SU-DHL-6 (cell line): ENCODE results near the gene INO80.

Experiments
- H2AFZ ChIP-seq: fragments of 200-600 bp; sonication (generic); 2 replicates; pipeline ENCODE4 v1.6.1; 2014; ENCODE audit warnings: low read depth, mild to moderate bottlenecking, moderate library complexity, mixed read lengths, antibody characterized with exemption, low read length; ENCODE audit not compliant: severe bottlenecking
- H3F3A ChIP-seq: fragments of 200-600 bp; shearing (Covaris generic); 2 replicates; pipeline ENCODE4 v1.6.0; 2016; ENCODE audit warnings: antibody characterized with exemption, mild to moderate bottlenecking; ENCODE audit not compliant: insufficient read depth
- H3K27ac ChIP-seq: fragments of 200-600 bp; sonication (generic); 2 replicates; pipeline ENCODE4 v1.5.1; 2016; ENCODE audit warnings: low read depth, mild to moderate bottlenecking, low read length, moderate library complexity, mixed read lengths
- H3K27me3 ChIP-seq: fragments of 200-600 bp; sonication (generic), shearing (Covaris generic); 2 replicates; pipeline ENCODE4 v1.6.0; 2014; ENCODE audit warnings: mild to moderate bottlenecking, low read length
- H3K36me3 ChIP-seq: fragments of 200-600 bp; sonication (generic); 2 replicates; pipeline ENCODE4 v1.6.1; 2014; ENCODE audit warnings: mild to moderate bottlenecking, low read length, mixed read lengths
- H3K4me2 ChIP-seq: fragments of 300-600, 200-600 bp; shearing (Covaris generic), sonication (generic); 2 replicates; pipeline ENCODE4 v1.6.0; 2014; ENCODE audit warnings: low read length, low read depth, mild to moderate bottlenecking; ENCODE audit not compliant: poor library complexity, severe bottlenecking
- H3K4me3 ChIP-seq: fragments of 200-600 bp; sonication (generic); 2 replicates; pipeline ENCODE4 v1.5.1; 2014; ENCODE audit warnings: antibody characterized with exemption, low read length, mild to moderate bottlenecking, mixed read lengths; ENCODE audit not compliant: insufficient read depth, poor library complexity, severe bottlenecking
- H3K79me2 ChIP-seq: fragments of 200-600 bp; sonication (generic); 2 replicates; pipeline ENCODE4 v1.6.1; 2014; ENCODE audit warnings: mild to moderate bottlenecking, low read length, moderate library complexity; ENCODE audit not compliant: insufficient read depth
- H3K9ac ChIP-seq: fragments of 200-600 bp; sonication (generic); 2 replicates; pipeline ENCODE4 v1.7.0; 2014; ENCODE audit warnings: mild to moderate bottlenecking, low read length
- H3K9me2 ChIP-seq: fragments of 200-600 bp; sonication (generic); replicated peaks from 2 replicates; pipeline ENCODE4 v1.6.1; 2014; ENCODE audit warnings: low read length; ENCODE audit not compliant: insufficient read depth
- H3K9me3 ChIP-seq: fragments of 200-600 bp; sonication (generic); 2 replicates; pipeline ENCODE4 v1.6.1; 2014; ENCODE audit warnings: low read length, mixed read lengths; ENCODE audit not compliant: insufficient read depth
- H4K20me1 ChIP-seq: fragments of 200-600 bp; sonication (generic); 2 replicates; pipeline ENCODE4 v1.6.1; 2014; ENCODE audit warnings: low read depth, mild to moderate bottlenecking, antibody characterized with exemption, low read length, moderate library complexity, mixed read lengths
- EZH2phosphoT487 ChIP-seq: fragments of 200-600 bp; sonication (generic), shearing (Covaris generic); conservative IDR thresholded peaks from 2 replicates; pipeline ENCODE4 v1.6.1; 2018; ENCODE audit warnings: mild to moderate bottlenecking, antibody characterized with exemption, low read length, moderate library complexity, mixed read lengths
- TF ChIP-seq, protein P1 (sequence below): fragments of 200-600 bp; sonication (generic); IDR thresholded peaks from one replicate; pipeline ENCODE4 v1.5.1; 2017; ENCODE audit warnings: antibody characterized with exemption, mild to moderate bottlenecking, low read length, moderate library complexity; ENCODE audit not compliant: insufficient read depth, poor library complexity, severe bottlenecking

The INO80 gene

DNA sequence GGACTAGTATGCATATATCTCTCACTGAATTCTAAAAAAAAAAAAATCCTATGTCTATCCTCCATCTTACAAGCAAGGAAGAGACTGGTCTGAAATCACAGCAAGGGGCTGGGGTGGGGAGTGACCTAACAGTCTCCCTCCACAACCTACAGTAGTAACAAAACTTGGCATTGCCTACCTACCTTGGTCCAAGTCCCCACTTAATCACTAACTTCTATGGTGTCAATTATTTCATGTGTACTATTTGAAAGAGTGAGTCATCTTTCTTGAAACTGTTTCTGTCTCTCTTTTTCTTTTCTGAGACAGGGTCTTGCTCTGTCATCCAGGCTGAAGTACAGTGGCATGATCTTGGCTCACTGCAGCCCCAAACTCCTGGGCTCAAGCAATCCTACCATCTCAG, 126.0 kb downstream of the INO80 start:
- Histone ChIP-seq H3K36me3 (peaks cover 12% of the 10 kb centered on the region; the same call in 1 of the 2 replicates), H3K27ac (no peak overlapping the region)
- no peak for TF ChIP-seq EZH2phosphoT487
- TF ChIP-seq, protein P1, sequence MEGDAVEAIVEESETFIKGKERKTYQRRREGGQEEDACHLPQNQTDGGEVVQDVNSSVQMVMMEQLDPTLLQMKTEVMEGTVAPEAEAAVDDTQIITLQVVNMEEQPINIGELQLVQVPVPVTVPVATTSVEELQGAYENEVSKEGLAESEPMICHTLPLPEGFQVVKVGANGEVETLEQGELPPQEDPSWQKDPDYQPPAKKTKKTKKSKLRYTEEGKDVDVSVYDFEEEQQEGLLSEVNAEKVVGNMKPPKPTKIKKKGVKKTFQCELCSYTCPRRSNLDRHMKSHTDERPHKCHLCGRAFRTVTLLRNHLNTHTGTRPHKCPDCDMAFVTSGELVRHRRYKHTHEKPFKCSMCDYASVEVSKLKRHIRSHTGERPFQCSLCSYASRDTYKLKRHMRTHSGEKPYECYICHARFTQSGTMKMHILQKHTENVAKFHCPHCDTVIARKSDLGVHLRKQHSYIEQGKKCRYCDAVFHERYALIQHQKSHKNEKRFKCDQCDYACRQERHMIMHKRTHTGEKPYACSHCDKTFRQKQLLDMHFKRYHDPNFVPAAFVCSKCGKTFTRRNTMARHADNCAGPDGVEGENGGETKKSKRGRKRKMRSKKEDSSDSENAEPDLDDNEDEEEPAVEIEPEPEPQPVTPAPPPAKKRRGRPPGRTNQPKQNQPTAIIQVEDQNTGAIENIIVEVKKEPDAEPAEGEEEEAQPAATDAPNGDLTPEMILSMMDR = no peak

DNA sequence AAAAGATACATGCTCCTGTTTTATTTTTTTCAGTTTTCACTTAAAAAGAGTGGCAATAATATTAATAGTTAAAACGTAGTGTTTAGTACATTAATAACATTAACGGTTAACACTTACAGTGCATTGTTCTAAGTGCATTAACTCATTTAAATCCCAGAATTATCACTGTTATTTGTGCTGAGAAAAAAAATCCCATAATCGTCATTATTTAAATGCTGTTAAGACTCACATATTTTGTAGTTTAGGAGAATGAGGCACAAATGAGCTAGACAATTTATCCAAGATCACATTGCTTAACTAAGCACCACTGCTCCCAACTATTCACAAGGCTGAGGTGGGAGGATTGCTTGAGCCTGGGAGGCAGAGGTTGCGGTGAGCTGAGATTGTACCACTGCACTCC, 127.9 kb downstream of the INO80 start:
- Histone ChIP-seq H3K4me3 (no peak overlapping the region), H3K79me2 (no peaks in the 10 kb centered on the region), H3K27me3 (no peaks in the 10 kb centered on the region), H3K9ac (no peak overlapping the region), H3K9me3 (no peaks in the 10 kb centered on the region), H3K36me3 (peaks cover 18% of the 10 kb centered on the region; the same call in 1 of the 2 replicates), H3K4me2 (no peak overlapping the region), H3F3A (no peaks in the 10 kb centered on the region), H3K27ac (no peak overlapping the region), H2AFZ (no peak overlapping the region), H4K20me1 (no peaks in the 10 kb centered on the region), H3K9me2 (no peaks in the 10 kb centered on the region)
- TF ChIP-seq EZH2phosphoT487 = no peak
- TF ChIP-seq, protein P1 = no peak

More for the DNA sequence above, 126.0 kb downstream of the INO80 start:
- Histone ChIP-seq H3K9me2 (no peaks in the 10 kb centered on the region), H3F3A (no peaks in the 10 kb centered on the region), H3K9ac (no peak overlapping the region), H3K79me2 (no peaks in the 10 kb centered on the region), H3K4me2 (no peak overlapping the region), H3K27me3 (no peaks in the 10 kb centered on the region), H2AFZ (no peak overlapping the region), H3K4me3 (no peak overlapping the region), H3K9me3 (no peaks in the 10 kb centered on the region), H4K20me1 (no peaks in the 10 kb centered on the region)

- TF ChIP-seq, protein P1 = no peak
- no peak for TF ChIP-seq EZH2phosphoT487
- H3K4me3 ChIP-seq = no peak overlapping the region
- no peak overlapping the region for H2AFZ ChIP-seq
- H3K9me2 ChIP-seq = no peaks in the 10 kb centered on the region
- no peak overlapping the region for H3K9ac ChIP-seq
- no peak overlapping the region for H3K27ac ChIP-seq
- H3K27me3 ChIP-seq = no peaks in the 10 kb centered on the region
- H3K79me2 ChIP-seq = no peaks in the 10 kb centered on the region
- no peak overlapping the region for H3K4me2 ChIP-seq
- no peaks in the 10 kb centered on the region for H3F3A ChIP-seq
- H3K9me3 ChIP-seq = no peaks in the 10 kb centered on the region
- H3K36me3 ChIP-seq = peaks cover 19% of the 10 kb centered on the region; the same call in 1 of the 2 replicates
- no peaks in the 10 kb centered on the region for H4K20me1 ChIP-seq
Observed at GRCh38 chr15:40986820-40987219, 129.3 kb downstream of the INO80 start.
